Measurements from ENCODE around the gene AXDND1.
"Not testable (repeated sequence)": the region's sequence is repeated elsewhere in the genome, so short reads cannot be mapped to it uniquely, and the experiment has no call there.

The AXDND1 gene, protein sequence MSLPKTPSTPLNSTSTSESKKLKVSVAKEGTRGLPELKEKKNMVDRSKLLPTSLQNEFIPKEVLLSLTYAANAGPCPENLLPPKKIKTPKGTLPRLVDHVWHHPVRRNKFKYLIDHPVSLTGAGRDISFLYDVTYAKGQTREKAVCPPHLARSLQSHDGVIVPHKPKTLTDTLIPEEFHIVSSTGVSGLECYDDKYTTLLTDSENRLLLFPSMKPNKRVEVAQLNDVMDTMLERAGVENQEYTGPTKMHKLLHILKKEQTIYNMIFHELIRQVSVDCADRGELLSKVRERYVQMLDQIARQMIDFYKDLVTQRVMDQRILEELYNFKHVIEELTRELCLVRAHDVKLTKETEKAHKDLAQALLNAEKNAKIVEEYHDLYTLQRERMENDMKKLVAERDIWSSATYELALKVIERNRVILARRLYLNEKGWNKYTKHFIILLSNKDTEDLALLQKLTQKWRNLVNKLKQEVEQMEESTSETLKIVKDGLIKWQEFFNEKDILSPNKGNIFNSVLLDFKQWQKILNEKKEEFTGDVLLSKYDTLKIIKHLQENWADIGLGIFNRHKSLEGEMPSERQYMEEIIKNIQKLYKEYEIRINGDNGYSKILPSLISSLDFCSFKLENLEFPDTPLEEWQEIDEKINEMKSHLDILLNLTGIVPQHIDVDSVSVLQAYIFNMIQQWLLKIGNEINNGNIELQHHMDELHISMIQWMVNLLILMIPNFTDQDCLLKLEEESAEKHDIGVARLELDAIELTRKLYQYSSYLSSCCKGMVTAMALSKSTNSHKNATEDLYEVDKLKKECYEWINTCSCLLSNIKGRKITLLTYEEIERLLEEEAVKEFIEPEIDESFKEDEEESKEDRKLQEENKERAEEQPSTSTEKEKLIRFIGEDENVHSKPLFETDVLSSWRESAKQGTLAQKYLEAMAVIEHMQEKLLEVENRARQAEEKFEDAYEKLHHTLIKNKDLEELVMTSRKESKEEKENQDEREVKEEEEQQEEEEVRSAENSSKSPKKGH

DNA sequence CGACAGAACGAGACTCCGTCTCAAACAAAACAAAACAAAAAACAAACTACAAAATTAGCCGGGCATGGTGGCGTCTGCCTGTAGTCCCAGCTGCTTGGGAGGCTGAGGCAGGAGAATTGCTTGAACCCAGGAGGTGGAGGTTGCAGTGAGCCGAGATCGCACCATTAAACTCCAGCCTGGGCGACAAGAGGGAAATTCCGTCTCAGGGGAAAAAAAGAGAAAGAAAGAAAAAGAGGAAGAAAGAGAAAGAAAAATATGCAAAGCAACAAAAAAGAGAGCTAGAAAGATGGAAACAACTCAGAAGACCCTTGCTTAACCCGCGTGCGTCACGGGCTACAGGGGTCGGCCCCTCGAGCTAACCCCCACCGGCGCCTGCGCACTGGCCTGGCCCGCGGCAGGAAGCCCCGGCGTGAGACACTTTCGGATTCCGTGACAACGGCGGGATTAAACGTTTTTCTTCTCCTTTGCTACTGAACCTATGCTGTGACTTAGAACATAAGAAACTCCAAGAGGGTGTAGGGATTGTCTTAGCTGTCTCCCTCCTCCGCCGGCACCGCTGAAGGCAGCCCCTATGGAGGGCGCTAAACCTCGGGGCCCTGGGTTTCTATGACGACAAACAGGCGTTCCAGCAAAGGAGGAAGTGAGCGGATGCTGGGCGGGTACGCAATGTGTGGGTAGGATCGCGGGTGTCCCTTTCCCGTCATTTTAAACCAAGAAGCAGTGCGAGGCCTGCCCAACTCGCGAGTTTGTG lies at the start of gene AXDND1:
TSS of gene AXDND1 (plus strand) at position 630 of the 751 bp plus-strand sequence. CDS start 539 bp downstream, outside the sequence.
- peak; percentile 88 for DNase-seq (ENCODE audit: low spot score)

DNA sequence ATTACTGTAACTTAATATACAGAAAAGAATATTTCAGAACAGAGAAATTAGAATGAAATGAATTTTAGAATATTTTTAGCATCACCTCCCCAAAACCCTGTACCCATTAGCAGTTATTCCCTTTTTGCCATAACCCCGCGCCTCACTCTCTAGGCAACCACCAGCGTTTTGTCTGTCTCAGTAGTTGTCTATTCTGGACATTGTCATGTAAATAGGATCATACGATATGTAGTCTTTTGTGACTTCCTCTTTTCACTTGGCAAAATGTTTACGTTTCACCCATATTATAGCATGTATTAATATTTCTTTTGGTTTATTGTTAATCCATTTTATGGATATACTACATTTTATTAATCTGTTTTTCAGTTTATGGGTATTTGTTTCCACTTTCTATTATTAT lies 47.3 kb upstream of the AXDND1 start:
- DNase-seq (ENCODE audit: low spot score) = no peak

DNA sequence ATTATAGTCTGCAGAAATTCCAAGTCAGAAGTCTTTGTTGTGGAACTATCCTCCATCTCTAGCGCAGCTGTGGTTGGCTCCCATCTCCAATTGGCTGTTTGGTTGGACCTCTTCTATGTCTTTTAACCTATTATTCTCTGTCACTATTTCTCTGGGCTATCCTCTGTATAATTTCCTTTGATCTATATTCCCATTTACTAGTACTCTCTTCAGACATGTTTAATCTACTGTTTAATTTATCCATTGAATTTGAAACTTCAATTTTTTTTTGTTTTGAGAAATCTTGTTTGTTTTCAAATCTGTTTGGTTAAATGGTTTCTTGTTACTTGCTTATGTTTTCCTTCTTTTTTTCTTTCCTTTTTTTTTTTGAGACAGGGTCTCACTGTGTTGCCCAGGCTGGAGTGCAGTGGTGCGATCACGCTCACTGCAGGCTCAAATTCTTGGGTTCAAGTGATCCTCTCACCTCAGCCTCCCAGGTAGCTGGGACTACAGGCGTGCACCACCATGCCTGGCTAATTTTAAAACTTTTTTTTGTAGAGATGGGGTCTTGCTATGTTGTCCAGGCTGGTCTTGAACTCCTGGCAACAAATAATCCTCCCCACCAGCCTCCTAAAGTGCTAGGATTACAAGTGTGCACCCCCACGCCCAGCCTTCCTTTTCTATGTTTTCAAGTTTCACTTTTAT lies 44.1 kb upstream of the AXDND1 start:
- DNase-seq (ENCODE audit: low spot score) = no peak

DNA sequence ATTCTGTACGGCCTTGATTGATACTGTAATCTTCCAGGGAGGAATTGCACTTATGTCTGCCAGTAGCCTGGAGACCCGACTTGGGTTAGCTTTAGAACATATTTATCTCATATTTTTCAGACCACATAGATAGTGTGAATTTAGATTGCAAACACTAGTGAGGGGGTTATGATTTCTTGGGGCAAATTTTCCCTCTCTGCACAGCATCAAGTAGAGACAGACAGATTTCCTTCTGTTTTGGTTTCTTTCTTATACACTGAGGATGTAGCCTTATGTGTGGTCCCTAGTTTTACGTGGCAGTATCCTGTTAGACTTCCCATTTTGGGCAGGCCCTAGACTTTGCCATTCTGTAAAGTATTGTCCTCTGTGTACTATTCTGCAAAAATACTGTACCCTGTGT lies 43.2 kb upstream of the AXDND1 start:
- DNase-seq (ENCODE audit: low spot score) = no peak

DNA sequence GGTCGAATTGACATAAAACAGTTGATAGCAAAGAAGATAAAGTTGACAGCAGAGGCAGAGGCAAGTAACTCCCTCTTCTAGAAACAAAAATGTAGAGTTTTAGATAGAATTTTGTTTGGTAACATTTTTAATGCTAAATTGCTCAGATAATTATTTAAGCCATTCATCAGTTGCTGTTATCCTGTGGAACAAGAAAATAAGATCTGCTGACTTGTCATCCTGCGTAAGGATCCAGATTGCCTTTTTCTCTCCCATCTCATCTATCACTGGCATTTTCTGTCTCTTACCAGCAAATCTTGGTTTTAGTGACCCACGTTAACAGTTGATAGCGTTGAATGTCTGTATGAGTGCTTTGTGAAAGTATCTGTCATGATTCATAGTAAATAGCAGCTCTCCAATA lies 42.3 kb upstream of the AXDND1 start:
- DNase-seq (ENCODE audit: low spot score) = no peak

DNA sequence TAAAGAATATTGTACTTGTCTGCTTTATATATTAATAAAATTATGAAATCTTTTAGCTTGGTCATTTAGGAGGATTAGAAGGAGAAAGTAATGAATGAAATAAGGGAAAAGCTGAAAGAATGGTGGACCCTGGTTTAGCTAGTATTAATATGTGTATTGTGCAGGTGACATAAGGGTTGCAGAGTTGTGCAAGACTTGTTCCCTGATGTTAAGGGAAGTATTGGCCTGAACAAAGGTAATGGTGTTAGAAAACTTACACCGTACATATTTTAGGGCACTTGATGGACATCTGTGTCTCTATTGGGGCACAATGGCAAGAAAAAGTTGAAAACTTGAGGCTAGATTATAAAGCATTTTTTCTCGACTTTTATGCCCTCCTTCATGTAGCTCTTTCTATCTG lies 39.9 kb upstream of the AXDND1 start:
- DNase-seq (ENCODE audit: low spot score) = no peak

DNA sequence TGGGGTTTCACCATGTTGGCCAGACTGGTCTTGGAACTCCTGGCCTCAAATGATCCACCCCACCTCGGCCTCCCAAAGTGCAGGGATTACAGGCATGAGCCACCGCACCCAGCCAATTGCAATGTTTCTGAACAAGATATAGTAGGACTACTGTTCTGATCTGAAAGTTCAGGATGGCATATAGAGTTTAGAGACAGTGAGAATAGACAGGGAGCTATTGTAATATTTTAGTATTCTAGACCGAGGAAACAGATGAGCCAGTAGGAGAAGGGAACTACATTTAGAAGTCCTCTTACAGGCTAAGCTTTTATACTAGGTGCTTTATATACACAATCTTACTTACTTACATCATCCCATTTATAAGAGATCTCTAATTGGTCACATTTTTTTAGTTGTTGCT lies 39.0 kb upstream of the AXDND1 start:
- no peak for DNase-seq (ENCODE audit: low spot score)

DNA sequence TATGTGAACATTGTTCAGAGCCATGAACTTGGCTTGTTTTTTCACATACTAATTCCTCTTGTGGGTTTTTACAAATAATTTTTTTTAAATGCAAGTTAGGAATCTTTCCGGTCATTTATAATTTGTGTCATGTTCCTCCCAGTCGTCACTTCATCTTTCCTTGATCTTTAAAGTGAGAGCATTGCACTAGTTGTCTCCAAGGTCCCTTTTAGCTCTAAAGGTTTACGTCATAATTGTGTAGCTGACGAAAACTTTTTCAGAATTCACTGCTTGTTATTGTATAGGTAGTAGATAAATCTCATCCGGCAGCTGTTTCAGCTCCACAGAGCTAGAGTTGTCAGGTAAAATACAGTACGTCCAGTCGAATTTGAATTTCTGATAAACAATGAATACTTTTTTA lies 38.6 kb upstream of the AXDND1 start:
- no peak for DNase-seq (ENCODE audit: low spot score)

DNA sequence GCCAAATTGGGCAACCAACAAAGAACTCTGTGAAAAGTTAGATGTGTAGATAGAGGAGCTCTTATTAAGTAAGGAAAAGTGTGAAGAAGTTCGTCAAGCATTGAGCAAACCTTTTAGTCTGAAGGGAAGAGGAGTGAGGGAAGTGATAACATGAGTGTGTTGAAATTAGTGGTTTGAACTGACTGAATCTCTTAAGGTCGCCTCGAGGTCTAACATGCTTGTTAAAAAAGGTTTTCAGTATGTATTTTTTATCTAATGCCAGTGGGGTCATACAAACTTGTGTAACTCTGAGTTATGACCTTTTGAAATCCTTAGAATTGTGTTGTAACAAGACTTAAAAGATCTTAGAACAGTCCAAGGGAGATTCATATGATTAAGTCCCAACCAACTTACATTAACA lies 38.1 kb upstream of the AXDND1 start:
- no peak for DNase-seq (ENCODE audit: low spot score)

DNA sequence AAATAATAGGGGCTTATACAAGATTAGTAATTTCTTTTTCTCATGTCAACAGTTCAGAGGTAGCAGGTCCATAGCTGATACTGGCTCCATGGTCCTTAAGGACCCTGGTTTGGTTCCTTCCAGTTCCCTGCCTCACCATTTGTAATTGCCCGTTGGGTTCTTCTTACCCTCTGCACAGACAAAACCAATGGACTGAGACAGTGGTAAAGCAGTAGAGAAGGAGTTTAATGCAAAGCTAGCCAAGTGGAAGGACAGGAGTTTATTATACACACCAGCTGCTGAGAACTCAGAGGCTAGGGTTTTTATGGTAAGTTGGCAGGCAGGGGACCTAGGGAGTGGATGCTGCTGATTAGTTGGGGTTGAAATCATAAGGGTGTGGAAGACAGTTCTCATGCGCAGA lies 35.9 kb upstream of the AXDND1 start:
- DNase-seq (ENCODE audit: low spot score) = no peak

DNA sequence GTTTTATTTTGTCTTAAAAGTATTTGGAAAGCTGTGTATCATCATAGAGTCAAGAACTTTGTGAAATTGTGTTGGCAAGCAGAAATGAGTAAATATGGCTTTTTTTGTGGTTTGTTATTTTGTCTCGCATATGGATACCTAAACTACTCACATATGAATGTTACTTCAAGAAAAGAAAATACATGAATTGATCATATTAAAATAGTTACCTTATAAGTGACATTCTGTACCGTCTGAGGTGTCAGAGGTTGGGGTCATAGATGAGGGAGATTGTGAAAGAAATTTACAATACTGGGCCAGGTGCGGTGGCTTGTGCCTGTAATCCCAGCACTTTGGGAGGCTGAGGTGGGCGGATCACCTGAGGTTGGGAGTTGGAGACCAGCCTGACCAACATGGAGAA lies 31.3 kb upstream of the AXDND1 start:
- DNase-seq (ENCODE audit: low spot score) = no peak

DNA sequence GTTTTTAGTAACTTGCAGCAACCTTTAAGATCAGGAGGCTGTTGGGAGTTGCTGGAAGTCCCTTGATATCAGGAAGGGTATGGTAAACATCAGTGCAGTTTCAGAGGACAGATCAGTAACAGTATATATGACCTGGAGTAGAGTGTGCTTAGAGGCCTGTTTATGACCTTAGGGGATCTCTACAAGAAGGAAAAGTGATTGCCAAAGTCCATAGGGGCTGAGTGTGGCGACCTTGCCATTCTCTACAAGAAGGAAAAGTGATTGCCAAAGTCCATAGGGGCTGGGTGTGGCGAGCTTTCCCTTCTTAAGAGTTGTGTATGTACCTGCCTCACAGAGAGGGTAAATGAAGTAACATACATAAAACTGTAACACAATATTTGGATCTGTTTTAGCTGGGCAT lies 28.5 kb upstream of the AXDND1 start:
- no peak for DNase-seq (ENCODE audit: low spot score)

DNA sequence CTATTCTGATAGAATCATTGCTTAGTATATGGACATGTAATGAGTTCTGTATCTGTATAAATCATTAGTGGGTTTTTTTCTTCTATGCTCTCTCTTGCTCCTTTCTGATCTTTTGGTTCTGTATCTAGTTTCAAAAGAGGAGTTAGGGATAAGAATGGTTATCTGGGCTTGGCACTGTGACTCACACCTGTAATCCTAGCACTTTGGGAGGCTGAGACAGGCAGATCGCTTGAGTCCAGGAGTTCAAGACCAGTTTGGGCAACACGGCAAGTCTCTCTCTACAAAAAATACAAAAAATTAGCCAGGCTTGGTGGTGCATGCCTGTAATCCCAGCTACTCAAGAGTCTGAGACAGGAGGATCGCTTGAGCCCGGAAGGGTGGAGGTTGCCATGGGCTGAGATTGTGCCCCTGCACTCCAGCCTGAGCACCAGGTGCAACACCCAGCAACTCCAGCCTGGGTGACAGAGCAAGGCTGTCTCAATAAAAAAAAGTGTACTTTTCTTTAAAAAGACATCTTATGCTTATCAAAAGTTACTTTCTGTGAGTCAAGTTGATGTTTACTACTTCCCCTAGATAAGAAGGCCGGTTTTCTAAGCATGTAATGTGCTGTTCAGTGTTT lies 27.7 kb upstream of the AXDND1 start:
- DNase-seq (ENCODE audit: low spot score) = no peak

DNA sequence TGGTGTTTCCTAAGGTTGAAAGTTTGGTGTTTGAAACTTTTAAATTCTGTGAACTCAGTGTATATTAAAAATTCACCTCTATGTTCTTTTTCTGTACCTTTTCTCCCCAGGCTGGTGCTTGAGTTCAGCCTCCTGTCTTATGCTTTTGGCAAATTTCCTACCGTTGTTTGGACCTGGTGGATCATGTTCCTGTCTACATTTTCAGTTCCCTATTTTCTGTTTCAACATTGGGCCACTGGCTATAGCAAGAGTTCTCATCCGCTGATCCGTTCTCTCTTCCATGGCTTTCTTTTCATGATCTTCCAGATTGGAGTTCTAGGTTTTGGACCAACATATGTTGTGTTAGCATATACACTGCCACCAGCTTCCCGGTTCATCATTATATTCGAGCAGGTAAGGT lies 24.9 kb upstream of the AXDND1 start:
- no peak for DNase-seq (ENCODE audit: low spot score)

DNA sequence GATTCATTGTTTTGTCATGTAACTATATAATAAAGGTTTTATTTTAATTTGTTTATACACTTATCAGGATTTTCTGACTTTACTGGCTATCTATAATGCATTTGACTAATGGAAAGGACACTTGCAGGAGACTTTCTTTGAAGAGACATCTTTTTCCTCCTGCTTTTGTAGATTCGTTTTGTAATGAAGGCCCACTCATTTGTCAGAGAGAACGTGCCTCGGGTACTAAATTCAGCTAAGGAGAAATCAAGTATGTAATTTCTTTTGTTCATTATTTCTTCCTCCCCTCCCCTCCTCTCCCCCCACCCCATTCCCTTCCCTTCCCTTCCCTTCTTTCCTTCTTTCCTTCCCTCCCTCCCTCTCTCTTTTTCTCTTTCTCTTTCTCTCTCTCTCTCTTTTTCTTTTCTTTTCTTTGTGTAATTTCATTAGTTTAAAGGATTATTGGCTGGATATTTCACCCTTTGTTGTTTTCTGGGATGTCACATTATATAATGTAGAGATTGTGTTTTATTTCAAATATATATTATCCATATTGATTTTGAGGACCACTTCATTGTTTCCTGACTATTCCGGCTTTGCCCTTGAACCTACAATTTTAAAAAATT lies 23.7 kb upstream of the AXDND1 start:
- no peak for DNase-seq (ENCODE audit: low spot score)

DNA sequence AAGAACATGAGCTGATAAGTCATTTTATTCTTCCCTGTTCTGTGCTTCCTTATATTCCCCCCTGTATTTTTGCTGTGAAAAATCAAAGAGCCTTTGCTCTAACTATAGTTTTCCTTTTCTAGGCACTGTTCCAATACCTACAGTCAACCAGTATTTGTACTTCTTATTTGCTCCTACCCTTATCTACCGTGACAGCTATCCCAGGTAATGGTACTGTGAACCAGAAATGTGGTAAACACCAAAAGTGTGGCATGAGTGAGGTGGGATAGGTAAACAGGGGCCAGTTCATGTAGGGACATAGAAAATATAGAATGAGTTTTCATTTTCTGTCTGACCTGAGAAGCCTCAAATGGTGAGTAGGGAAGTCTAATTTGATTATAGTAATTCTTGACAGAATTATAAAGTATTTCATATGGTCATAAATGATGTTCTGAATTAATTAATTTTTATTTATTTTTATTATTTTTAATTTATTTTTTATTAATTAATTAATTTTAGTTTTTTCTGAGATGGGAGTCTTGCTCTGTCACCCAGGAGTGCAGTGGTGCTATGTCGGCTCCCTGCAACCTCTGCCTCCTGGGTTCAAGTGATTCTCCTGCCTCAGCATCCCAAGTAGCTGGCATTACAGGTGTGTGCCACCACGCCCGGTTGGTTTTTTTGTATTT lies 22.9 kb upstream of the AXDND1 start:
- no peak for DNase-seq (ENCODE audit: low spot score)

DNA sequence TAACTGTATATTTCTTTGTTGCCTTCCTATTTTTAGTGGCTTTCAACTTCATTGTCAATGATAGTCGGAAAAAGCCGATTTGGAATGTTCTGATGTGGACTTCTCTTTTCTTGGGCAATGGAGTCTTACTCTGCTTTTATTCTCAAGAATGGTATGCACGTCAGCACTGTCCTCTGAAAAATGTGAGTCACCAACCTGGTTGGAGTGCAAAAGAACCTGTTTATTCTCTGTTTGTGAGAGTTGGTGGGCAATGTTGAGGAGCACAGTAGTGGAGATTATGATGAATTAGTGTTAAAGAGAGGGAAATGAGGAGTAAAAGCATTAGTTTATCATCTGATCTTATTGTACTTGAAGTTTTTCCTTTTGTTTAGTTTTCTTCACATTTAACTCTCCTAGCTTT lies 14.5 kb upstream of the AXDND1 start:
- DNase-seq (ENCODE audit: low spot score) = no peak

DNA sequence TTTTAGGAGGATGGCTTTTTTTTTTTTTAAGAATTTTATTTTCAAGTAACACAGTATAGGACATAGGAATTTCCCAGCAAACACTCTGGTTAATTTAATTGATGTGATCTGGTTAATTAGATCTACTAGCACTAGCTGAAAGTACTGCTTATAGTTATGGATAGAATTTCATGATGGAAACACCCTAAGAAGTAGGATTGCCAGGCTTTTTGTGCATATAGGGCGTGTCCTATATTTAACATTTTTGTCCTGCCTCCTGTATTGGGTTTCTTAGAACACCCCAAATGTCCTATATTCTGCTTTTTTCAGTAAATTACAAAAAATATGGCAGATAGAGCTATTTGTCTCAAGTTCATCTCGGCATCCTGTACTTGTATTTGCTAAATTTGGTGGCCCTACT lies 13.5 kb upstream of the AXDND1 start:
- no peak for DNase-seq (ENCODE audit: low spot score)

DNA sequence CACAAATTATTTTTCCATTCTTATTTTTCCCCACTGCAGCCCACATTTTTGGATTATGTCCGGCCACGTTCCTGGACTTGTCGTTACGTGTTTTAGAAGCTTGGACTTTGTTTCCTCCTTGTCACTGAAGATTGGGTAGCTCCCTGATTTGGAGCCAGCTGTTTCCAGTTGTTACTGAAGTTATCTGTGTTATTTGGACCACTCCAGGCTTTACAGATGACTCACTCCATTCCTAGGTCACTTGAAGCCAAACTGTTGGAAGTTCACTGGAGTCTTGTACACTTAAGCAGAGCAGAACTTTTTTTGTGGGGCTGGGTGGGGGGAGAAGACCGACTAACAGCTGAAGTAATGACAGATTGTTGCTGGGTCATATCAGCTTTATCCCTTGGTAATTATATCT lies 12.2 kb upstream of the AXDND1 start:
- no peak for DNase-seq (ENCODE audit: low spot score)

DNA sequence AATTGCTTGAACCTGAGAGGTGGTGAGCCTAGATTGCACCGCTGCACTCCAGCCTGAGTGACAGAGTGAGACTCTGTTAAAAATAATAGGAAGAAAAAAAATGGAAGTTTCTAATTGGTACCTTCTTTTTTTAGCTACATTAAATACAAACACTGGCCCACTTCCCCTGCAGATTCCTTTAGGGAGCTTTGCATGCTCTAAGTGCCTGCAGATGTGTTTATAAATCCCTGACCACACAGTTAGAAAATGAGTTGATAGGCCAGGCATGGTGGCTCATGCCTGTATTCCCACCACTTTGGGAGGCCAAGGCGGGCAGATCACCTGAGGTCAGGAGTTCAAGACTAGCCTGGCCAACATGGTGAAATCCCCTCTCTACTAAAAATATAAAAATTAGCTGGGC lies 4.1 kb upstream of the AXDND1 start:
- not testable (repeated sequence) for DNase-seq (ENCODE audit: low spot score)
